ENCODE data around the gene C11orf98.
A peak's percentile ranks its signal among the peaks of the same experiment; 100 is the strongest.
"Not testable (repeated sequence)": the region's sequence is repeated elsewhere in the genome, so short reads cannot be mapped to it uniquely, and the experiment has no call there.

Gene C11orf98

DNA sequence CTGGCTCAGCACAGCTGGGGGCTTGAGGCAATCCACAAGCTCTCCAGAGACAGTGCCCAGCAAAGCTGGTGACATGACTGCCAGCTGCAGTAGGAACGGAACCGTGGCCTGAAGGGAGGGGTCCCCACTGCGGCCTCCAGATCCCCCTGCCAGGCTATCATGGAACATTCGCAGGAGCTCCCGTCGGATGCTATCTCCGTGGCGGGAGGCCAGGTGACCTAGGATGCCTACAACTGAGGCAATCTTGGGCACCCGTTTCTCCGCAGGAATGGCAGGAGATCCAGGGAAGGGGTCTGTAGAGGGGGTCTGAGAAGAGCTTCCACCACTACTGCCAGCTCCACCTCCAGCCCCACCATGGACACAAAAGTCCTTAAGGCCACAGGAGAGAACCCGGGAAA, 16.0 kb downstream of the C11orf98 start:
- DNase-seq: no peak

- DNase-seq: no peak
These were observed 16.6 kb downstream of the C11orf98 start for GRCh38 chr11:62648185-62648966.

DNA sequence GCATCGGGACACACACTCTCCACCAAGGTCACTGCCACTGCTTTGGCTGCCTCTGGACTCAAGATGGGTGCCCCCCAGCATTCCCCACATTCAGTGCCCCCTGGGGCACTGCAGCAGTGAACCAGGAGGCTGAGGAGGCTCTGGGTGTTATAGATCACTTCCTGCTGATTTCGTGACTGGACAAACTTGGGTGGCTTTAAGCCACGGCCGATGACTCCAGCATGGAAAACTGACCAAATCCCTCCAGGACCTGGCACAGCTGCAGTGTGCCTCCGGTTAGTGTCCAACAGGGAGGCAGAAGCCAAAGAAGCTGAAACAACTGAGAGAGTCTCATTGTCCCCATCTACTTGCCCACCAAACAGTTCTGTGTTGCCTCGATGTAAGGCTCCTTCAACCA, 17.4 kb downstream of the C11orf98 start:
- DNase-seq: no peak

DNA sequence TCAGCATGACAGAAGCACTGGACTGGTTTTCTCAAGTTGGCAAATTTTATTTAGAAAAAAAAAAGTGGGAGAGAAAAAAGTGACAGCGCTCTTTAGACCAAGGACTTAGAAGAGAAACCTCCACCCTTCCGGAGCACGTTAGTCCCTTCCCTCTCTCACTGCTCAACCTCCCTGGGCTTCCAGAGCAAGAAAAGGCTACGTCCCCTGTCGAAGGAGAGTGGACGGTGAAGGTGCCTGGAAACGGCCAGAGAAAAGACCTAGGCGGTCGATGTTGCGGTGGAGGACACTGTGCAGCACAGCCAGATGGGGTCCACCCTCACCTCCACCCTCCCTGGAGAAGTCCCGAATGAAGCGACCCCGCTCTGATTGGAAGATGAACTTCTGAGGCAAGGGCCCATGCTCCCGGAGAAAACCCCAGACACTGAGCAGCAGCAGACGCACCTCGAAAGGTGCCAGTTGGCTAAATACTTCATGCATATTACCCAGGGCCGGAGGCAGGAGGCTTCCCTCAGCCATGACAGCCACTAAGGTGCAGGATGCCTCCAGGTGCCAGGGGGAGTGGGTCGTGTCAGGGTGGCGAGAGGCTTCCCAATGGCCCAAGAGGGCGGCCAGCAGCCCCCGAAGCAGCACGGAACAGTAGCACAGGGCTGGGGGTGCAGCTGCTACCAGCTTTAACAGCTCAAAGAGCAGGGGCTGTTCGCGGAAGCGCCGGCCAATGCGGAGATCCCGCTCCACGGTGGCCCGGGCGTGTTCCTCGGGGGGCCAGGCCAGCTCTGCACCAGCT, 18.0 kb downstream of the C11orf98 start:
- no peak for DNase-seq

DNA sequence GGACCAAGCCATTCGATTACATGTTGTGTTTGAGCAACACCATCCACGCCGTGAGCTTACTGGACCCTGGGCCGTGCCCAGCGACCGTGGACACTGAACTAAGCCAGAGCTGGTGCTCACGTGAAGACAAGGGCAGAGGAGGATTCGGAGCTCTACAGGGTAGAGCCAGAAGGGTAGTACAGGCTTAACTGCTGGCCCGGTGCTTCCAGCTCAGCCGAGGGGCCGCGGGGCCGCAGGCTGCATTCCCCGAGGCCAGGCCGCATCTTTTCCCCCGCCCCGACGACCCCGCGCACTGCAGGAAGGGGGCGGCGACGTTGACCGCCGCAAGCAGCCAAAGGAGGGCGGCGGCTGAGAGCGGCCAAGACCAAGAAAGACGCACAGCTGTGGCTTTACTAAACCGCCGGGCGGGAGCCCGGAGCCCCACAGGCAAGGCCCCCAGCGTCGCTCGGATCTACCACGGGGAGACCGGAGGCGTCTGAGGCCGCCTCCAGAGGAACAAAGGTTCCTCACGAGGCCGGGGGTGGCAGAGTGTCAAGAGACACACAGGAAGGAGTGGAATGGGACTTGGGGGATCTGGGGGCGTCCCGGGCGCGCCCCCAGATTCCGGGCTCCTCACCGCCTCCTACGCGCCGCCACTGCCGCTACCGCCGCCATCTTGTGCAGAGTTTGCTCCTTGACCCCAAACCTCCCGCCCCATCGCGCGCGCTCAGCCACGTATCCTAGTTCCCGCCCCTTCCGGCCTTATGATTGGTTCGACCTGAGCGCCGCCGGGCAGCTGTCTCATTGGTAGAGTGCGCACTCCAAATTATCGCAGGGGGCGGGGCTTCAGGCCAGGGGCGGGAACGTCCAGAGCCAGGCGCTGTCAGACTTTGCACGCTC, 18.8 kb downstream of the C11orf98 start, which contains the start of gene GANAB:
TSS of gene GANAB (minus strand) at position 668 of the 879 bp plus-strand sequence. CDS start at position 654, 14 bp downstream.
- peak; percentile 95 for DNase-seq

- no peak for DNase-seq
These were observed 19.4 kb downstream of the C11orf98 start for GRCh38 chr11:62645671-62645945.

DNA sequence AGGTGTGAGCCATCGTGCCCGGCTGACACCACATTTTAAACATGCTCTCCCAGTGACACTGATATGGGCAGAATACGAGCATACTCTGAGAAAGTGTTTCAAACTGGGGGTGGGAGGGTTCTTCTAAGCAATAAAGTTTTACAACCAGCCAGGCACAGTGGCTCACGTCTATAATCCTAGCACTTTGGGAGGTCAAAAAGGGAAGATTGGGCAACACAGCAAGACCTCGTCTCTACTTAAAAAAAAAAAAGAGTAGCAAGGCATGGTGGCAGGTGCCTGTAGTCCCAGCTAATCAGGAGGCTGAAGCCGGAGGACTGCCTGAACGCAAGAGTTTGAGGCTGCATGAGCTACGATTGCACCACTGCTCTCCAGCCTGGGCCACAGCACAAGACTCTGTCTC, 20.8 kb downstream of the C11orf98 start:
- DNase-seq: no peak

GRCh38 chr11:62632492-62632891, 32.5 kb downstream of the C11orf98 start:
- no peak for DNase-seq

DNA sequence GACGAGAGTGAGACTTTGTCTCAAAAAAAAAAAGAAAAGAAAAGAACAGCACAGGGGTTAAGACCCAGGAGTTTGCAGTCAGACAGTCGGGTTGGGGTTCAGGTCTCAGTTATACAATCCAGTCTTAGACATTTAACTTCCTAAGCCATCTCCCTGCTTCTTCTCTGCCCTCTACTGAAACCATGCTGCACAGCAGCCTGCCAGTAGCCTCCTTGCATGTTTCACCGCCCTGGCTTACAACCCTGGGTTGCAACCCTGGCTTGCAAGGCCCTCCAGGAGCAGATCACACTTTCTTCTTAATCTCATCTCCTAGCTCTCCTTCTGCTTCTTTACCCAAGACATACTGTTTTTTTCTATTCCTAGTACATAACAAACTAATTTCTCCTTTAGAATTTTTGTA, 37.3 kb downstream of the C11orf98 start:
- DNase-seq: no peak

DNA sequence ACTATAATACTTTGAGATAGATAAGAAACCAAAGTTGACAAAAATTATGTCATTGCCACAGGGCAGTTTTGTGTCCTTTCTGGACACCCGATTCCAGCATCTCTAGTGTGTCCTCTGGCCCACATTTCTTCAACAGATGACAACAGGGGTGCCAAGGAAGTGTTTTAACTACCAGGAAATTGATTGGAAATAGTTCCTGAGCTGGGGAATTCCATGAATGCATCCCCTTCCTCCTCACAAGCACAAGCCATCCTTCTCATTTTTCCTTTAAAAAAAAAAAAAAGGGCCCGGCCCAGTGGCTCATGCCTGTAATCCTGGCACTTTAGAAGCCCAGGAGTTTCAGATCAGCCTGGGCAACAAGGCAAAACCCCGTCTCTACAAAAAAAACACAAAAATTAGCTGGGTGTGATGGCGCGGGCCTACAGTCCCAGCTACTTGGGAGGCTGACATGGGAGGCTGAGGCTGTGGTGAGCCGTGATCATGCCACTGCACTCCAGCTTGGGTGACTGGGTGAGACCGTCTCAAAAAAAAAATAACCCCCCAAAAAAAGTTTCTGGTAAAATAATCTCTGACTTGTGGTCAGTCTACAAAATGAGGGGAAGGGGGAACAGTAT, 42.4 kb downstream of the C11orf98 start:
- DNase-seq: no peak

DNA sequence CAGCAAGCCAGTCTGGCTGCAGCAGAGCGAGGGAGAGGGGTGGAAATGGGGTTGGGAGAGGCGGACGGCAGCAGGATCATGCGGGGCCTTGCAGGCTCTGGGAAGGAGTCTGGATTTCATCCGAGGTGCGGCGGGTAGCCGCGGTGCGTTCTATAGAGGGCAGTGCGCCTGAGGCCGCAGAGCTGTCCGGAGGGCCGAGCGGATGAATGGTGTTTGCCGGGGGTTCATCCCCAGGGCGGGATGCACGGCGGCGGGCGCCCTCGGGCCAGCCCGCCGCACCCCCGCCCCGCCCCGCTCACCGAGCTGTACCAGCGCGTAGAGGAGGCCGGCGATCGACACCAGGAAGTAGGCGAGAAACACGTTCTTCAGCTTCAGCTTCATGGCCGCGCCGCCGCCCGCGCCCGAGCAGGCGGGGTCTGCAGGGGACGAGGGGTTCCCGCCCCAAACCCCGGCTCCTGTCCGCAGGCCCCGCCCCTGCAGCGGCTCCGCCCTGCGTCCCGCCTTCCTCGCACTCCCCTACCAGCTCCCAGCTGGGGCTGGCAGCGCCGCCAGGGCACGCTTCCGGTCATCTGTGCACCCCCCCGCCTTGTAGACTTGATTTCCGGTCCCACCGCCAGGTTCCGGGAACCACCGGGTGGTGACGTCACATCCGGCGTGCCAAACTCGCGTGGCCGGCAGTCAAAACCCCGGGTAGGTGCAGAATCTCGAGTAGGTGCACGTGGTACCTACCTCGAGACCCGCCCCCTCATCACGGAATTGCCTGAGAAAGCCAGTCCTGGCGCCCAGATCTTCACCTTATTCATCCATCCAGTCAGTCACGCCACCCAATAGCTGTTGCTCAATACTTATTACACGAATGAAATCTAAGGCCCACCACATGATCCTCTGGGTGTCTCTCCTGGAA, 43.2 kb downstream of the C11orf98 start, which contains the start of gene B3GAT3:
TSS of gene B3GAT3 (minus strand) at position 420 of the 904 bp plus-strand sequence. CDS start at position 381, 39 bp downstream.
- DNase-seq: peak; percentile 93

DNA sequence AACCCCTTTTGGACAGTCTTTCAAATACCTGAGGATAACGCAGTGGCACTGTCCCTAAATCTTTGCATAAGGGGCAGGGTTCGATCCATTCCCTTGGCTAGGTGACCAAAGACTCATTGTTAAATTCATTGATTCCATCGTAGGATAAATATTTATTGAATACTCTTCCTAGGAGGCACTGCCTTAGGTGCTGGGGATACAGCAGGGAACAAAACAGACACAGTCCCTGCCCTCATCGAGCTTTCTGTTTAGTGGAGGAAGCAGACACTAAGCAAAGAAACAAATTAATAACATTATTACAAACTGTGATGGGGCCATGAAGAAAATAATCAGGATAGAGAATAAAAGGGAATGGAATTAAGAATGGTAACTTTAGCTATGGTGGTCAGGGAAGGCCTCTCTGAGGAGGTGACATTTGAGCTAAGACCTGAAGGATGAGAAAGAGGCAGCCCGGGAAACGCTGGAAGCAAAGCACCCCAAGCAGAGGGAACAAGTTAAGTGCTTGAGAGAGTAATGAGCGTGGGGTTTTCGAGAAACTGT, 43.9 kb downstream of the C11orf98 start:
- DNase-seq: no peak

- not testable (repeated sequence) for DNase-seq
These were observed 48.1 kb downstream of the C11orf98 start for GRCh38 chr11:62616957-62617356.

GRCh38 chr11:62615521-62615920, 49.5 kb downstream of the C11orf98 start:
- DNase-seq: no peak

DNA sequence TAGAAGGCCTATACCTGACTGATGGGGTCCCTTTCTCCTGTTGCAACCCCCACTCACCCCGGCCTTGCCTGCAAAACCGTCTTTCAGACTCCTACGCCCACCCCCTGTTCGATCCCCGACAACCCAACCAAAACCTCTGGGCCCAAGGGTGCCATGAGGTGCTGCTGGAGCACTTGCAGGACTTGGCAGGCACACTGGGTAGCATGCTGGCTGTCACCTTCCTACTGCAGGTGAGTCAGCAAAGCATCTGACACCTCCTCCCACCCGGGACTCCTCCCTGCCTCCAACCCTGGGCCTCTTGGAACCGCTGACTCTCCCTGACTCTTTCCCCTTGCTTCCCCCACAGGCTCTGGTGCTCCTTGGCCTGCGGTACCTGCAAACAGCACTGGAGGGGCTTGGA, 50.7 kb downstream of the C11orf98 start:
- no peak for DNase-seq

GRCh38 chr11:62613291-62613778, 51.7 kb downstream of the C11orf98 start:
- DNase-seq: no peak
